Measurements from ENCODE around the gene MAPK14.
"Not testable (repeated sequence)": the region's sequence is repeated elsewhere in the genome, so short reads cannot be mapped to it uniquely, and the experiment has no call there.

Gene MAPK14

GRCh38 chr6:36123270-36124139 lies 95.9 kb downstream of the MAPK14 start:
- peak; percentile 85 for DNase-seq (ENCODE audit: low read depth)

GRCh38 chr6:36124346-36124745 lies 96.7 kb downstream of the MAPK14 start:
- not testable (repeated sequence) for DNase-seq (ENCODE audit: low read depth)

- DNase-seq (ENCODE audit: low read depth): no peak
These were observed 97.3 kb downstream of the MAPK14 start for GRCh38 chr6:36124881-36125280.

GRCh38 chr6:36125575-36125974 lies 98.0 kb downstream of the MAPK14 start:
- no peak for DNase-seq (ENCODE audit: low read depth)

- no peak for DNase-seq (ENCODE audit: low read depth)
These were observed 98.5 kb downstream of the MAPK14 start for GRCh38 chr6:36126121-36126520.

- no peak for DNase-seq (ENCODE audit: low read depth)
These were observed 99.2 kb downstream of the MAPK14 start for GRCh38 chr6:36126553-36127458.

- DNase-seq (ENCODE audit: low read depth): no peak
These were observed 99.9 kb downstream of the MAPK14 start for GRCh38 chr6:36127462-36128016.

GRCh38 chr6:36128073-36128472 lies 100.5 kb downstream of the MAPK14 start:
- DNase-seq (ENCODE audit: low read depth): no peak

- no peak for DNase-seq (ENCODE audit: low read depth)
These were observed 101.2 kb downstream of the MAPK14 start for GRCh38 chr6:36128793-36129192.

- DNase-seq (ENCODE audit: low read depth): not testable (repeated sequence)
These were observed 101.7 kb downstream of the MAPK14 start for GRCh38 chr6:36129334-36129733.

GRCh38 chr6:36129941-36130666 lies 102.5 kb downstream of the MAPK14 start, which contains the start of gene MAPK13:
Gene MAPK13, plus strand, starts transcription at chr6:36130513. Its CDS starts 70 bp downstream, at chr6:36130583.
- DNase-seq (ENCODE audit: low read depth): no peak

GRCh38 chr6:36130667-36131510 lies 103.3 kb downstream of the MAPK14 start:
- peak; percentile 52 for DNase-seq (ENCODE audit: low read depth)

- no peak for DNase-seq (ENCODE audit: low read depth)
These were observed 104.1 kb downstream of the MAPK14 start for GRCh38 chr6:36131511-36132245.

- no peak for DNase-seq (ENCODE audit: low read depth)
These were observed 104.8 kb downstream of the MAPK14 start for GRCh38 chr6:36132246-36132895.

GRCh38 chr6:36133148-36133547 lies 105.5 kb downstream of the MAPK14 start:
- DNase-seq (ENCODE audit: low read depth): no peak

- no peak for DNase-seq (ENCODE audit: low read depth)
These were observed 106.3 kb downstream of the MAPK14 start for GRCh38 chr6:36133912-36134311.

- no peak for DNase-seq (ENCODE audit: low read depth)
These were observed 107.6 kb downstream of the MAPK14 start for GRCh38 chr6:36135053-36135731.

- DNase-seq (ENCODE audit: low read depth): no peak
These were observed 108.4 kb downstream of the MAPK14 start for GRCh38 chr6:36136034-36136433.

GRCh38 chr6:36136551-36136950 lies 108.9 kb downstream of the MAPK14 start:
- DNase-seq (ENCODE audit: low read depth): no peak
